Prostate gland (tissue), 2 donors: ENCODE results near the gene CEP164.

Experiments
- CTCF ChIP-seq, 4 experiments: fragments of 200-600 bp in 2 of 4; fragments of 450-650 bp in 2 of 4; sonication (generic) in 2 of 4; IDR thresholded peaks; 1 replicate in 3 of 4; 2 replicates in 1 of 4; pipeline ENCODE4 v1.5.1; 2016 to 2019; ENCODE audit warnings: antibody characterized with exemption in 4 of 4, mild to moderate bottlenecking in 2 of 4, moderate library complexity in 2 of 4
- POLR2A ChIP-seq: fragments of 450-650 bp; IDR thresholded peaks from one replicate; pipeline ENCODE4 v1.6.1; 2016; ENCODE audit warnings: antibody characterized with exemption, mild to moderate bottlenecking

- TF ChIP-seq POLR2A (no peak), CTCF (IDR thresholded peaks at IDR 0.05) (no peak)
These were observed 63.1 kb downstream of the CEP164 start for GRCh38 chr11:117390743-117391142.
